ENCODE results near the gene PTGFRN. TPM values are rescaled to one million over a fixed set of nuclear protein-coding genes. Genes with fewer than 3 reads are reported as not detected.

PTGFRN gene
- total and polyA plus RNA-seq, 2 of the 13 experiments (the other 11 are each of a cell fraction or from before 2014, with no cell fraction given): 3.3 to 11.3 TPM

DNA sequence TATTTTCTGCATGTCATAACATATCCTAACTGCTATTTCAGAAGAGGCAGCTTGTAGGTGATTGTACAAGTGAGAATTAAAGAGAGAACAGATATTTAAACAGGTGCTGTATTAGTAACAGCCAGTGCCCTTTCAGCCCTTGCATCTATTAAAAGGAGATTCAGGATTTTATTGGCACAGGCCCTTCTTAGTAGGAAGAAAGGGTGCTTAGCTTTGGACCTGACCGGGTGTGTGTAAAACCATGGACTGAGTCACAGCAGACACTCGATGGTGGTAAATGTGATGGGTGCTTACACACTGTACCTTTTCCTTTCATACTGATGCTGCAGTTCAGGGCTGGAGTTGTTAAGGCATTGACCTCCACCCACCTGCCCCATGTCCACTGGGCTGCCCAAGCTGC is 79.2 kb downstream of the PTGFRN start:
- Histone ChIP-seq H3K9ac (ENCODE audit: insufficient read depth, low read depth, low read length) (no peak overlapping the region), H3K4me3 (replicated peaks in 1 of 3; ENCODE audit: insufficient read depth in 1 of 3, low read depth in 2 of 3, low read length in 3 of 3) (no peak overlapping the region), H2AFZ (ENCODE audit: low read length) (no peak overlapping the region), H3K27ac (ENCODE audit: extremely low read length, insufficient read depth, low read length) (no peak overlapping the region), H3K36me3 (replicated peaks in 1 of 2; ENCODE audit: control insufficient read depth in 1 of 2, insufficient read depth in 2 of 2, low read length in 2 of 2) (no peaks in the 10 kb centered on the region), H3K9me3 (ENCODE audit: low read length) (no peaks in the 10 kb centered on the region), H3K4me1 (ENCODE audit: insufficient read depth, low read length) (peaks cover 6% of the 10 kb centered on the region; the same call in 1 of the 2 replicates), H3K4me2 (ENCODE audit: low read depth, low read length) (no peak overlapping the region), H3K27me3 (ENCODE audit: control insufficient read depth in 1 of 2, insufficient read depth in 2 of 2, low read length in 2 of 2) (no peaks in the 10 kb centered on the region), H4K20me1 (ENCODE audit: insufficient read depth, low read length) (no peaks in the 10 kb centered on the region), H3K79me2 (ENCODE audit: insufficient read depth, low read length) (no peaks in the 10 kb centered on the region)
- 73% methylated on average over 2 of the region's 2 CpGs for WGBS (ENCODE audit: low lambda C conversion rate)
- ChIA-PET CTCF (ENCODE audit: low intra/inter-chr PET ratio, low total read pairs) (no interaction called here), POLR2A (no interaction called here)
- FAIRE-seq: no peak
- no peak for DNase-seq (ENCODE audit: low spot score)
- no TSS peak for BruUV-seq (replicated peaks)
- in situ Hi-C loops (cut with HindIII; ENCODE audit: extremely low pct_ligation_motif_present, low pct_unique_long_range_greater_than_20kb): no loop called here
- TF ChIP-seq DRAP1 (CRISPR knock-in tag; IDR thresholded peaks at IDR 0.05): no peak
- no peak for TF ChIP-seq GABPB1 (CRISPR knock-in tag; IDR thresholded peaks at IDR 0.05)
- no peak for TF ChIP-seq ZNF644 (CRISPR knock-in tag; IDR thresholded peaks at IDR 0.05; ENCODE audit: low read depth)
- no peak for TF ChIP-seq ZMYM4 (CRISPR knock-in tag; IDR thresholded peaks at IDR 0.05)
- no peak for TF ChIP-seq ZZZ3 (CRISPR knock-in tag; IDR thresholded peaks at IDR 0.05; ENCODE audit: borderline replicate concordance)
- TF ChIP-seq SP140L (CRISPR knock-in tag; IDR thresholded peaks at IDR 0.05; ENCODE audit: borderline replicate concordance): no peak
- TF ChIP-seq KMT2B (CRISPR knock-in tag; IDR thresholded peaks at IDR 0.05): no peak
- TF ChIP-seq, protein P1, sequence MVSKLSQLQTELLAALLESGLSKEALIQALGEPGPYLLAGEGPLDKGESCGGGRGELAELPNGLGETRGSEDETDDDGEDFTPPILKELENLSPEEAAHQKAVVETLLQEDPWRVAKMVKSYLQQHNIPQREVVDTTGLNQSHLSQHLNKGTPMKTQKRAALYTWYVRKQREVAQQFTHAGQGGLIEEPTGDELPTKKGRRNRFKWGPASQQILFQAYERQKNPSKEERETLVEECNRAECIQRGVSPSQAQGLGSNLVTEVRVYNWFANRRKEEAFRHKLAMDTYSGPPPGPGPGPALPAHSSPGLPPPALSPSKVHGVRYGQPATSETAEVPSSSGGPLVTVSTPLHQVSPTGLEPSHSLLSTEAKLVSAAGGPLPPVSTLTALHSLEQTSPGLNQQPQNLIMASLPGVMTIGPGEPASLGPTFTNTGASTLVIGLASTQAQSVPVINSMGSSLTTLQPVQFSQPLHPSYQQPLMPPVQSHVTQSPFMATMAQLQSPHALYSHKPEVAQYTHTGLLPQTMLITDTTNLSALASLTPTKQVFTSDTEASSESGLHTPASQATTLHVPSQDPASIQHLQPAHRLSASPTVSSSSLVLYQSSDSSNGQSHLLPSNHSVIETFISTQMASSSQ (IDR thresholded peaks at IDR 0.05; ENCODE audit: low read depth): no peak
- TF ChIP-seq, protein P1 (CRISPR knock-in tag; IDR thresholded peaks at IDR 0.05; ENCODE audit: borderline replicate concordance): no peak
- no peak for TF ChIP-seq ZFY (CRISPR knock-in tag; IDR thresholded peaks at IDR 0.05)
- no peak for TF ChIP-seq SMYD3 (CRISPR knock-in tag; IDR thresholded peaks at IDR 0.05)
- TF ChIP-seq NFE2L1 (CRISPR knock-in tag; IDR thresholded peaks at IDR 0.05; ENCODE audit: borderline replicate concordance): no peak
- no peak for TF ChIP-seq ZFYVE20 (CRISPR knock-in tag; IDR thresholded peaks at IDR 0.05; ENCODE audit: borderline replicate concordance, low read depth)
- intact Hi-C loops (cut with micrococcal nuclease; ENCODE audit: unreplicated experiment): no loop called here
- ATAC-seq: no peak

Data from HepG2 (cell line).